T follicular helper cell (primary cell): ENCODE results near the gene WDR83.

Experiments used
- DNase-seq: peaks from one replicate; pipeline ENCODE4 v3.0.0-alpha.2; 2020; ENCODE audit warnings: low read depth

WDR83 gene

GRCh38 chr19:12715929-12716328, 49.3 kb downstream of the WDR83 start:
- no peak for DNase-seq

DNA sequence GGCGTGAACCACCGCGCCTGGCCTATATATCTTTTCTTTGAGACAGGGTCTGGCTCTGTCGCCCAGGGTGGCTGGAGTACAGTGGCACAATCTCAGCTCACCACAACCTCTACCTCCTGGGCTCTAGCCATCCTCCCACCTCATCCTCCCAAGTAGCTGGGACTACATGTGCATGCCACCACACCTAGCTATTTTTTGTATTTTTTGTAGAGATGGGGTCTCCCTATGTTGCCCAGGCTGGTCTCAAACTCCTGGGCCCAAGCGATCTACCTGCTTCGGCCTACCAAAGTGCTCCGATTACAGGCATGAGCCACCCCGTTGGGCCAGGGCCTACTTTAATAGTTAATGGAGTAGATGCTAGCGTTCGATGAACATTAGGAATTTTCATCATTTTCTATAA, 53.7 kb downstream of the WDR83 start:
- no peak for DNase-seq

DNA sequence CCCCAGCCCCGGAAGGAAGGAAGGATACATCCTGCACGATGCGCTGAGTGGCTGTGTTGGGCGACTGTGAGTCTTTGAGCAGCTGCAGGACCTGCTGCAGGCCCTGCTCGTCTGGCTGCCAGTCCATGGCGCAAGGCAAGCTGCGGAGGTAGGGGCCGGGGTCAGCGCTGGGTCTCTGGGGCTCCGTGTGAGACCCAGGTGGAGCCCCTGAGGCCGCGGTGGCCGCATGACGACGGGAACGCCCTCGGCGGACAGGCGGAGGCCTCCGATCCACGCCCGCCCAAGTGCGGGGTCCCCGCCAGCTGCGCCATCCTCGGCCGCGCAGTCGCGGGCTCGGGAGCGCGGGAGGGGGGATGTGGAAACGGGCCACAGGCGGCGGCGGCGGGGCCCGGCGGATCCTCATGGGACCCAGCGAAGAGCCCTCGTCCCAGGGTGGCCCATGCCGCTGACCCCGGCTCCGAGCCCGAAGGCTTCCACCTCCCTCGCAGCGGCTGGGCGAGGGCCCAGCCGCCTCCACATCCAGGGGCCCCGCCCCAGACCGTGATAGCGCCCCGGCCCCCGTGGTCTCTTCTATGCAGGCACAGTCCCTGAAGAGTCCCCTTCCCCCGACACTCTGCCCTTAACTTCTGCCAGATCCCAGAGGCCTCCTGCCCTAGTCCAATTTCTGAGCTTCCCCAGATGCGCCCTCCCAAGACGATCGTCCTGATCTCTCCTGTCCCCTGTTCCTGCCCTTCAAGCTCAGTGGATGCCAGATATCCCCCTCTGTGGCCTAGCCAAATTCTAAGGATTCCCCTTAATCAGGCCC, 54.4 kb downstream of the WDR83 start:
- no peak for DNase-seq

- peak; percentile 31 for DNase-seq
These were observed 55.3 kb downstream of the WDR83 start for GRCh38 chr19:12721656-12722565.

DNA sequence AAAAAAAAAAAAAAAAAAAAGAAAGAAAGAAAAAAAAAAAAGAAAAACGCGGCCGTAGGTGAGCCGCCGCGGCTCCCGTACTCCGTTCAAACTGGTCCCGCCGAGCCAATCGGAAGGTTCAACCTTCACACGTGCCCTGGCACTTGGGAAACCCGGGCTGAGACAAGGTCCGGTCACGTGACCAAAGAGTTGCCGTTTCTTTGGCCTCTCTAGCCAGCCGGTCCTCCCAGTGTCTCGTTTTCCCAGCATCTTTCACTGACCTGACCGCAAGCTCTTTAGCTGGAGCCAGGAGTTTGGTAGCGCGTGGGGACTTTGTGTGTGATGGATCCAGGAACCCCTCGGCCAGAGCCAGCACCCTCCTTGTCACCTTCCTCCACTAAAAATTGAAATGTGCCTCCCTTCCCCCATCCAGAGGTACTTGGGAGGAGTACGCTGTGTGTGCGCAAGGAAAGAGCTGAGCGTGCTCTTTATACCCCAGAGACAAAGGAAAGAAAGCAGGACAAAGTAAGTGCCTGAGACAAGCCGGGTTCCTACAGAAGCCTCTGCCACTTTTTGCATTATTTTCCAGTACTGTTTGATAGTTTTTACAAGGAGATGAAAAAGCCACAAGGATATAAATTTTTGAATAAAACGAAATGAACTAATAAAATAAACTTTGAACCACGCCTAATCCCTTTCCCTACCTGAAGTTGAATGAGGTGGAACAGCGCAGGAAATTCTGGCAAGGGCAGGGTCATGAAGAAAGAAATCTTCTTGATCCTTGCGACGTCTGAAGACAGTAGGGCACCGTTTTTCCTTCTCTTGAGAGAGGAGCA, 56.2 kb downstream of the WDR83 start:
- peak; percentile 90 for DNase-seq

DNA sequence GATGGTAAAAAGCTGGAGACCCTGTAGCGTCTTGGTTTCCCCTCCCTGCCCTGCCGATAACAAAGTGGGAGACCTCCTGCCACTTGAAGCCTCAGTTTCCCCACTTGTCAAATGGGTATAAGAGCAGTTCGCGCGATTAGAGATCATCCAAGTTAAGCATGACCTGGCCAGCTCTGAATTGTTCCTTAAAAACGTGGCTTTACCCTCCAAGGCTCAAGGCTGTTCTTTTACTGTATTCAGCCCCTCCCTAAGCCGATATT, 56.7 kb downstream of the WDR83 start:
- no peak for DNase-seq

DNA sequence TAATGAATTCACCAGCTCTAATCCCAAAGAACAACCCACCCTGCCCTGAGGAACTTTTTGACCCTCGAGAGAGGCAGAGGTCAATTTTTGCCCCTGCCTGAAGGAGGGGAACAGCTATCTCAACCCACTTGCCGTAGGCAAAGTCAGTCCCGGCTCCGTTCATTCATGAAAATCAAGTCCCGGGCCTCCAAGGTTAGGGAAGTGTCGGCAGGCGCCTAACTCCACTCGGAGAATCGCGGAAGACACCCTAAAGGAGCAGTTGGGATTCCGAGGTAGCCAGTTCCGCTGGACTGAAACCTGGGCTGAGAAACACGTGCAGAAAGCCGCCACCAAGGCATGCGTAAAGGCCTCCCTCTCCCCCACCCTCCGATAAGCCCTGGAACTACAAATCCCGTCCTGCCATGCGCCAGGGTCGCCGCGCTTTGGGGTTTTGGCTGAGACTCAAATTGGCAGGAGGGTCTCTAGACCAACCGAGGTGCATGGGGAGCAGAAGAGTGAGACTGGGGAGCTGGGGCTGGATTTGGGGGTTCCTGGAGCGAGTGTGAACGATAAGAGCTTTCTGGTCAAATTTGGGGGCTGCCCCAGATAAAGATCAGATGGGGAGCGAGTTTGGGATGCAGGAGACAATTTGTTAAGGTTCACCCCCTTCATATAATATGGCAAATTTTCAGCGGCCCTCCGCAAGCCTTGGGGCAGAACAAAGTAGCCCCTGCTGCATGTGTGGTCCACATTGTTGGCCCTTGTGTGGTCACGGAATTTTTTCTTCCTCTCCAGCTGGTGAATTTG, 57.2 kb downstream of the WDR83 start, which contains the start of gene TNPO2:
TSS of gene TNPO2 (minus strand) at position 292 of the 786 bp plus-strand sequence. CDS start 2,955 bp downstream, outside the sequence.
- peak; percentile 42 for DNase-seq
